Smooth muscle cell of the brain vasculature (primary cell): Measurements from ENCODE around the gene THADA.

Experiments
- DNase-seq: peaks from one replicate; pipeline ENCODE4 v3.0.0-alpha.2; 2012; ENCODE audit warnings: low read depth, low spot score

Gene THADA

DNA sequence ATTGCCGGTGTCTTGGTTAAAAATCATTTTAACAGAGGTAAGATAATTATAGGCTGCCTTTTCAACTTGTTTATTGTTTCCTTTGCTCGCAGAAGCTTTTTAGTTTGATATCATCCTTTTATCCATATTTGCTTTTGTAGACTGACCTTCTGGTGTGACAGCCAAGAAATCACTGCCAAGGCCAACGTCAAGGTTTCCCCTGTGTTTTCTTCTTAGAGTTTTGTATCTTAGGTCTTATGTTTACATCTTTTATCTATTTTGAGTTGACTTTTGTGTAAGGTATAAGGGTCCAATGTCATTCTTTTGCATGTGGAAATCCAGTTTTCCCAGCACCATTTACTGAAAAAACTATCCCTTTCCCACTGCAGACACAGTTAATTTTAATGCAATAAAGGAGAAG is 240.4 kb downstream of the THADA start:
- no peak for DNase-seq

DNA sequence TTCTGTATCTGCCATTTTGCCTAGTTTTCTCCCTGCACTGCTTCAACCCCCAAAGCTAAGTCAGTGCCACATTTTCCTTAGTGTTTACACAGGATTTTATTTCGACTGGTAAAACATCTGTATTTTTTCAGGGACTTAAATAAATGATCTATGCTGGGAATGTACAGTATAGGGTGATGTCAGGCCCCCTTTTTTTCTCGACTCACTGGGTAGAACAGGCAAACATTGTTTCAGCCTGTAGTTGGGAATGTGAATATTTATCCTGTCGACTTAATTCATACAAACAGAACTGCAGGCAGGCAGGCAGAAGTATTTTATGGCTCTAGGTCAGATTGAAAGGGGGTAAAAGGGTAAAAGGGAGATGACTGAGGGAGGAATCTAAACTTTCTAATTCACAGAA is 245.9 kb downstream of the THADA start:
- no peak for DNase-seq

DNA sequence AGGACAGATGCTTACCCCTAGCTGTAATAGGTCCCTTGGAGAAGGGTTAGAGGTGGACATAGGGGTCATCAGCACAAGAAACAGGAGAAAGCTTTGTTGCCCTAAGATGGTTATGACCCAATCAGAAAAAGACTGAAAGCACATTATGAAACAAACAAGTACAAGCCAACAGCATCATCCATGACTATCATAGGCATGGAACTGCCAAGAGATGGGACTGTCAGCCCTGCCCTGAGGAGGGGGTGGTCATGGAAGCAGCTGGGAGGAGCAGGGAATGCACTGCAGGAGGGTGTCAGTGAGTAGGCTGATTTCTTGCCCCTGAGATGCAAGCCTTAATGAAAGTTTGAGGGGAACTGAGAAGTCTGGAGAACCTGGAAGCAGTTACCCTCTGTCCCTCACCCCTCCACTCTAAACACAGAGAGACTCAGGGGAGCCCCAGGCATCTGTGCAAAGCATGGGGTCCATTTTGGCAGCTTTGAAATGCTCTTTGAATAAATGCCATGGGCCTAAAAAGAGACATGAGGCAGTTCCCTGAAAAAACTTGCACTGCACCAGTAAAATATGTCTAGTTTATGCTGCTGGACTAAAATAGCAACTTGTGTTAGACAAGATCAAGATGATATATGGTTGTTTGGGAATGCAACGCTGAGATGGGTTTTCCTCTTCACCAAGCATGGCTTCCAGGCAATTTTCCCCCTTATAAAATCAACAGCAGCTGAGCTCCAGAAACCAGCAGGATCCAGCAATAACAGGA is 246.8 kb downstream of the THADA start:
- DNase-seq = no peak

DNA sequence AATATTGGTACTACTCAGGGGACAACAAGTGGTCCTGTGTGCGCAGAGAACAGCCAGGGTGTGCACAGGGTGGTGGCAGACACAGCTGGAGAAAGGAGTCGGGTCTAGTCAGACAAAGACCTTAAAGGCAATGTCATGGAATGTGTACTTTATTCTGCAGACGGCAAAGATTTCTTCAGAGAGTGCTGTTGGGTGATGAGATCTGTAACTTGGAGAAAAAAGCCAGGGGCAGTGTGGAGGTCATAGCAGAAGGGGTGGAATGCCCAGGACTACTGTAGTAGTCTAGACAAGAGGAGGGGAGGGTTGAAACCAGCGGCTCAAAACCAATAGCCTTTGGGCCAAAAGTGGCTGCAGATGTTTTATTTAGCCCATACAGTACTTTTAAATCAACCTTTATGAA is 248.1 kb downstream of the THADA start:
- no peak for DNase-seq

DNA sequence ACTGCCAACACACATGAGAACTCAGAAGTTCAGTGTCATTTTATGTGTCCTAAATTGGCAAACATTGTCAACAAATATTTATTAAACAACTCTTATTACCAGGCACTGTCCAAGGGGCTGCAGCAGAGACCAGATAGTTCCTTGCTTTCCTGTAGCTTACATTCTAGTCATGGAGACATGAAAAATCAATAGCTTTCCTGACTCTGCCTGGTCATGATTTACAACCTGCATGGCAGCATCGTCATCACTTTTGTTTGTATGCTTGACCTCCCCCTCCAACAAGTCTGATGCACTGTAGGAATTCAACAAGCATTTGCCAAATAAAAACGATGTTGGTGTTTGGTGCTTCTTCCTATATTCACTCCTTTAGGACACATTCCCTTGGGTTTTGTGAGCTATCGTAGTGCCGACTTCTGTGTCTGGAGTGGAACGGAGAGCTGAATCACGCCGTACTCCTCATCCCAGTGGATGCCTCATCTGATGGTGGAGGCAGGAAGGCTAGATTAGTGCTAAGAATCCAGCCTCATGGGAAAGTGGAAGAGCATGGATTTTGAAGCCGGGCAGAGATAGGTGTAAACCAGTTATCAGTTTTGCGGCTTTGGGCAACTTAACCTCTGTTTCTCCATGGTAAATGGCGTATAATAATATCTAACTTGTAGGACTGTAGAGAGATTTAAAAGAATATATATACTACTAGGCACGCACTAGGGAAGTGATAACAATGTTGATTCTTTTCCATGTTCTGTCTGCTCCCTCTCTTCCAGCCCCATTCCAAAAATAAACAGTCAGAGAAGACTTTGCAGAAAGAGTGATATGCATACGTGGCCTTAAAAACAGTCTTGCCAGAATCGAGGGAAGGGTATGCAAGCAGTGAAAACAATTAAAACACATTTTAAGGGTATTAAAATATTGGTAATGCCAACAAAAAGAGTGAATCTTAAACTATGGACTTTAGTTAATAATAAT is 249.0 kb downstream of the THADA start:
- DNase-seq = no peak

DNA sequence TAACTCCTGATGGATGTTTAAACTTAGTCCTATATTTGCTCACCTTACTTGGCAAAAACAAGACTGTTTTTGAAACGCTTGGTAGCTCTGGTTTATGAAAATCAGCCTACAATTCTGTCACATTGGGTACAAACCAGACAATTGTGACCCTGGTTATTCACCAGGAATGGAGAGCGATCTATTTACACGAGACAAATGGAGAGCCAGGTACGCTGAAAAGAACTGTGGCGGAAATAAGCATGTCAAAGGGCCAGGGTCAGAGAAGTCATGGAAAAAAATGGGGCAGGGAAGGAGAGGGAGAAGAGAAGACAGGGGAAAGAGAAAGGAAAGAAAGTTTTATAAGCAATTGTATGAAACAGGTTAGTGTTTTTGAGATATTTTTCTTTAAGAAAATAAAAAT is 250.0 kb downstream of the THADA start:
- DNase-seq = no peak

DNA sequence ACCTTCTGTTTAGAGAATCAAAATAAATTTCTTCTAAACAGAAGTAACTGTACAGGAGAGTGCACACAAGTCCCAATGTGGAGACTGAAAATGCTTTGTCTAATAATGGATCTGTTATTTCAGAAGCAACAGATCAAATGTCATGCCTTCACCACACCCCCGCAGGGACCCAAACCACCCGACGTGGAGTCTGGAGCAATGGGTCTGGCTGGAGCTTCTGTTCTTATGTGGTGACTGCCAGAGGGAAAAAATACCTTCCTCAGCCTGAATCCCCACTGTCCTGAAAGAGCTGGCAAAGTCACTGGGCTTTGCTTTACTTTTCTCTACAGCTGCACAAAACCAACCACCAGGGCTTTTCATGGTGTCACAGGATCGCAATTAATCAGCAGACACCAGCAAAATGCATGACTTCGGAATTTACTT is 250.4 kb downstream of the THADA start:
- DNase-seq = no peak

DNA sequence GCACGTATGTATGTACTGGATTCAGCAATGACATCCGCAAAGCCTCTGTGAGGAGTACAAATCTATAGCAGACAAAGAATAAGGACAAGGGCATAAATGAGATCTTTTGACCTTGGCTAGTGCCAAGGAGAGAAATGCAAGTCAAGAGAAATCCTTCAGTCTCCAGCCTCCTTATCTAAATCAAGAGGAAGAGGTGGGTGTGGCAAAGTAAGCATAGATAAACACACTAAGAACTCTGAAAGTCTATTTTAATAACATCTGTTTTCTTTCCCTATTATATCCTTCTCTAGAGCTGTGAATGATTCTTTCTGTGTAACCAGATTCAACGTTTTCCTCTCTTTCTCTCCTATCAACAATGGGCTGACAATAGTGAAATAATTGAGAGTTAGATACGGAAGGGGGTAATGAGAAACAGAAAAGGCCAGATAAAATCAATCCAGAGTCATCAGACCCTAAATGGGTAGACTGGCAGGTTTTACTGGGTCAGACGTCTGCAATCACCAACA is 250.9 kb downstream of the THADA start:
- DNase-seq = no peak

DNA sequence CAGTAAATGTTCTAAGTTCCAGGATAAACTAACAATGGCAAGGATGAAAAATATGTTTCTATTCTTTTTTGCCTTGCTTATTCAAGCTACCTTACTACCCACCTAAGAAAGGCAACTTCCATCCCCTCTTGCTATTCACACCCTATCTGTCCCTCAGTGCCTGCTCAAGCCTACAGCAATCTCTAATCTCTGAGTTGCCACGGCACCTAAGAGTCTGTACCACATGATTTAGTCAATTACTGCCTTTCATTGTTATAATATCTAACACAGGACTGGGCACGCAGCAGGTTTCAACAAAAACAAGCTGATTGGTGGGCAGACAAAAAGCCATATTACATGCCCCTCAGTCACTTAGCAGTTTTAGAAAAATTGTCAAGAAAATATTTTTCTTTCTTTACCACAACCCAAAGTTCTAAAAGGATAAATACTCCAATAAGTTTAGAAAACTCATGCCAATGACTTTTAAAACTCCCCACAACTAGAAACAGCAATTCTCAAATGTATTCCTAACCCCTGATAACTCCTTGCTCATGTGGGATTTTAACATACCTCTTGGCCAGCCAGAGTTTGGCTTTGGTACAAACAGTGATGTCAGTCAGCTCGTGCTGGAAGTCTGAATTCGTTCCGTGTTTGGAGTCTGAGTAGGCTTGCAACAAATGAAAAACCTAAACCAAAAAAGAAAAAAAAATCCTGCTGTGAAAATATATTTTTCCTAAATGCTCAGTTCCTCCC is 252.1 kb downstream of the THADA start:
- DNase-seq = no peak

DNA sequence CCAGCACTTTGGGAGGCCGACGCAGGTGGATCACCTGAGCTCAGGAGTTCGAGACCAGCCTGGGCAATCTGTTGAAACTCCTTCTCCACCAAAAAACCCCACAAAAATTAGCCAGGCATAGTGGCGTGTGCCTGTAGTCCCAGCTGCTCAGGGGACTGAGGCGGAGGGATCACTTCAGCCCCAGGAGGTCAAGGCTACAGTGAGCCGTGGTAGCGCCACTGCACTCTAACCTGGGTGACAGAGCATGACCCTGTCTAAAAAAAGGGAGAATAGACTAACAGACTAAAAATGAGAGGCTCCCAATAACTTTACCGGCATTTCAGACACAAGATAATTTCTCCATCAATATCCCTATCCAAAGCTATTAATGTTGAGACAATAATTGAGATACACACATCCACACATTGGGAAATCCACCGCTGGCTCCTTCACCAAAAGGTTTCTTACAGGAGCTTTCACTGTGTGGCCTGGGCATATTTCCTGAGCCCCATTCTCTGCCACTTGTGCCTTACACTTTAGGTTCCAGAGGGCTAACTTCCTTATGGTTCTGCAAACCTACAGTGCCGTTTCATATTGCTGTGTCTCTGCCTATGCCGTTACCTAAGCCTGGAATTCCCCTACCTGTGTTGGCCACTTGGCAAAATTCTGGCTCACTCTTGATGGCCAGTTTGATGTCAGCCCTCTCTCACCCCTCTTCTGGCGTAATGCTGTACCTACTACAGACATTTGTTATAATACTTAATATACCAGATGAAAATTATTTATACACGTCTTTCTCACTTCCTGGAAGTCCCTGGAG is 253.7 kb downstream of the THADA start:
- no peak for DNase-seq

DNA sequence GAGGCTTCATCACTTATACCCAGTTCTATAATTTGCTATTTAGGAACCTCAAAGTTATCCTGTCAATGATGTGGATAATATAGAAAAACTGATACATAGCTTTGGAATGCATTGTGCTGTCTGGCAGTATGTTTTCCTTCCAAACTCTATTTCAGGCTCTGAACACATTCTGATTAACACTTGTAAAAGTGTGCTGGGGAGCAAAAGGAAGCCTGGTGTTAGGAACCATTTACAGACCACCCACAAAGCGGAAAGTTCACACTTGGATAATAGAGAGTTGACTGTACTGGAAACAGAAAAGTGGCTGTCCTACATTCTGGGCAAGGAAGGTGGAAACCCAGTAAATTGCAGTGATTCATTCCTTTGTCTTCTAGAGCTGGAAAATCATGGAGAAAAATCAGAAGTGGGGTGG is 254.9 kb downstream of the THADA start:
- DNase-seq = no peak

DNA sequence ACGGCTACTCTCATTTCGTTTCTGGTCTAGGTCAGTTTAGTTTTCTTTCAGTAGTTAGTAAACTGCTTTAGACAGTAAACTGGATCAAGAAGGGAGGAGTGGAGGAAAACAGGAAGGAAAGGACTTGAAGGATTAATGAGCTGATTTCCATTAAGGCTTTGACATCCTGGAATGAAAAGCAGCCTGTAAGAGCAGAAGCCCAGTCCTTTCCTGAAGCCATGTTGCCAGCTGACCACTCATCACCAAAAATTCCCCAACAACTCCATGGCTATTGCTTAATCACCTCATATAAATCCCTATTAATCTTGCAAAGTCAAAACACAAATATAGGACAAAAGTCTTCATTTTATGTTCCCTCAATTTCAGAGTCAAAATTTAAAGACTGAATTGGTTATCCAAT is 255.8 kb downstream of the THADA start:
- DNase-seq = no peak

DNA sequence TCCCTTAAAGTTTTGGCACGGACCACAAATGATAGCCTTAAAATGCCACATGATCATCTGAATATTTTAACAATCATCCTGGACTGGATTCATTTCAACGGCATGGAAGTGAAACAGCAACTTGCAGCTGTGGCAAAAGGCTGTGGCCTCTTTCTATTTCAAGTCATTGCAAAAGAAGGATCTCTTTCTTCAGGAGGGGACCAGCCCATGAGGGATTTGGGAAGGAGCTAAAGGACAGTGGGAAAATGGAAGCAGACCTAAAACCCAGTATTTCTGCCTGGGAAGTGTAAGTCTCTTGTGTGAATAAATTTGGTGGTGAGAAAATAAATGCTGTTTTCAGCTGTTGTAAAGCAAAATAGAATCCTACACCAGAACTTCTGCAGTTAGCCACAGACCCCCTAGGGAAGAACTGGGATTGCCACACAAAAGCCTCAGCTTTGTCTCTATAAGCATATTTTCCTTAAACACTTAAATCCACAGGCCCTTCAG is 262.1 kb downstream of the THADA start:
- DNase-seq = no peak

DNA sequence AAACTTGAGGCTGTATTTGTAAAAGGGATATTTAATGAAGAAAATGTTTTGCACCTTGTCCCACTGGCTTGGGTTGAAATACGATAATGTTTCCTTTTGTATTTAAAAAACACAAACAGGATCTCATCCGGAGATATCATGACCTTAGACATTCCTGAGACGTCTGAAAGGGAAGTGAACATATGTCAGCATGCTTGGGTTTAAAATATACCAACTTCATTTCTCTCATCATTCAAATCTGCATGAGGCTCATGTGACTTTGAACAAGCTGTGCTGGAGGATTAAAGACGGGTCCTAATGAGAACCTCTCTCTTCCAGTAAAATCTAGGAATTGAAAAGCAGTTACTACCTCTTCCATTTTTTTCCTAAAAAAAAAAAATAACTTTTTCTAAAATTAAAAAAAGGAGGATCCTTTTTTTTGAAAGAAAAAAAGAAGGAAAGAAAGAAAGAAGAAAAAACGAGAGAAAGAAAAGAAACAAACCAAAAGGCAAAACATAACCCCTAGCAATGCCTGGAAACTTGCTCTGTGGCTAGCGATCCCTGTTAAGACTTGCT is 262.7 kb downstream of the THADA start:
- no peak for DNase-seq

DNA sequence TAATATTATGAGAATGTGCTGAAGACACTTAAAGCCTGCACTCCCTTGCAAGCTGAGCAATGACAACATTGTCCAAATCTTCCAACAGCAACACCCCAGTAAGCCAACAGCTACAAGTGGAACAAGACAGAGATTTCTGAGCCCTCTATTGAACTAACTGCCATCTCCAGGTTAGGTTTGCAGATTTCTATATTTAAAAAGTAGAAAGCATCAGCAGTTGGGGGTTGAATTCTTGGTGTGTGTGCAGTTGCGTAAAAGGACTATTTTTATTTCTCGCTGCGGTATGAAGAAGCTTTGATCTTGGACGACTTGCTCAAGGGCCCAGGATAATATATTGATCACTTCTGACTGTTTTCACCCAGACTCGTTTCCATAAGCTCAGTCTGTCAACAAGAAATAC is 263.2 kb downstream of the THADA start:
- DNase-seq = no peak

DNA sequence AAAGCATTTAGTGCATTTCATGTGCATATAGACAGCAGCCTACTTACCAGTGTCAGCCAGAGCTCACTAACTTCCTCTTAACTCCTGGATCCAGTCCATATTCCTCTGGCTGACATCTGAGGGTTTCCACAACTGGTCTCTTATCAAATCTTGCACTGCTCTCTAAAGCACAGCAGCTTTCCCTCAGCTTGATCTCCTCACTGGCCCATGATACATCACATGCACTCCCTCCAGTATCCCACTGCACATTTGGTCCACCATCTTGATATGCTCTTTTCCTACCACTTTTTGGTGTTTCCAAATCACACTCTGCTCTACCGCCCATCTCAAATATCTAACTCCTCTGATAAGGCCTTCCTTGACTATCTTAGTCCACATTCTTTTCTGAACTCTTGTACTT is 264.4 kb downstream of the THADA start:
- no peak for DNase-seq

DNA sequence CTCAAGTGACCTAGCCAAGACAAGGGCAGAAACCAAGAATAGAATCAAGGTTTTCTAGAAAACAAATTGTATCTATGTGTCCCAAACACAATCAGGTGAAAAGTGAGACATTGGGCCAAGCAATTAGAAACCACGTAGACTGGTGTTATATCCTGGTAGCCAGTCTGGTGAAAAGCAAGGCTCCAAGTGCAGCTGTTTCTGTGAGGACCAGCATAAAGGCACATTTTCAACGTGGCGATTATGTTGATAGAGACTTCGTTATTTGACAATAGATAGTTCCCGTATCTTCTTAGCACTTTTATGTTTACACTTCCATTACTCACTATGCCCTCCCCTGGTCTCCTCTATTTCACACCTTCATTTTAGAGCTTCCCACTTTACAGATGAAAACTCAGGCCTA is 266.2 kb downstream of the THADA start:
- no peak for DNase-seq

DNA sequence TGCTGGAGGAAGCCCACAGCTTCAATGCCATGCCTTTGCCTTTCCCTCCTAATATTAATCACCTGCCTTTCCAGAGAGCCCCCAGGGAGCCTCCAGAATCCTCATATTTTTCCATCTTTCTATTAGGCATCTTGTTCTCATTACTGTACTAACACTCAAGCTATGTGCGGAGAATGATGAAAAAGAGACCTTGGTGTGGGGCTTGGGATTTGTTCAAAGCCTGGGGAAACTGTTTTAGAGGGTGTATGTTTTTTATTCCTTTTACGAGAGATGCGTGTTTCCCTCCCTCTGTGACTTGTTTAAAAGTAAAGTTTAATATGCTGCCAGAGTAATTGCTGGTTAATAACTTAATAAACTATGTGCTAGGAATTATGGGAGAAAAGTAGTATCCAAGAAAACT is 267.0 kb downstream of the THADA start:
- DNase-seq = no peak

DNA sequence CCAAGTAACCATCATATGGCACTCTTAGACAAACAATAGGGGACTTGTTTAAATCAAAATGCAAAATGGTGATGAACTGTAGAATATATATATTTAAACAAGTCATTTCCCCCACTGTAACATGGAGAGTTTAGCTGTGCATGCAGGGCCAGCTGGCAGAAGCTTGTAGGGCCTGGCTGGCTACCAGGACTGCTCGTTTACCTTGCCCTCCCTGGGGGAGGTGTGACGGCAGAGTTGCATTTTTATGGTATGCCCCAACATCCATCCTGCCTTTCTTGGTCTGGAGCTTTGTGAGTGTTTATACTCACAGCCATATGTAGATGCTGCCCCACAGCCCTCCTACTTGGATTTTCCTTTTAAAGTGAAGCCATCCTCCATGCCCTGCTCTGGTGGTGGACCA is 267.7 kb downstream of the THADA start:
- DNase-seq = no peak

DNA sequence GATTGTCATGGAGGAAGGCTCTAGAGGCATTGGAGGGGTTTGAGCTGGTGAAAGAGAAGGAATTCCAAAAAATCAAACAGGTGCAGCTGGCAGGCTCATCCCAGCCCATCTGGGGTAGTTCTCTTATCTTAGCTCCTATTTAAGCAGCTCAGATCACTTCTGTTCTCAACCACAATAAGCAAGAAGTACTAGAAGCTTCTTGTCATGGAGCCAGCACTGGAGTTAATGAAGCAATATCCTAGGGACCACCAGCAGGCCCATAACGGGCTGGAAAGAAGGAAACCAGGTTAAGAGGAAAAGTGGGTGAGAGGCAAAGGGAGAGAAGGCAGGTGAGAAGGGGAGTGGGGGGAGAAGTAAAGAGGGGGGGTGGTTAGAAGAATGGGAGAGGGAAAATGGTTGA is 268.7 kb downstream of the THADA start:
- DNase-seq = no peak
